HEK293 (cell line): ENCODE measurements around the gene PACSIN3.

Experiments
- CTCF ChIA-PET: fragments of 350-600 bp; formaldehyde crosslinking; extraction: SDS; loops from one replicate; lab custom pipeline; 2021; ENCODE audit warnings: antibody characterized with exemption; lab: Yijun Ruan, JAX
- POLR2A ChIA-PET: fragments of 300-600 bp; formaldehyde crosslinking; extraction: SDS; loops from one replicate; lab custom pipeline; 2020; ENCODE audit warnings: antibody characterized with exemption, inconsistent platforms; lab: Yijun Ruan, JAX
- H3K27ac ChIP-seq: fragments of 200-500 bp; sonication (Bioruptor generic); 2 replicates; pipeline ENCODE4 v1.5.1; 2014; ENCODE audit warnings: low read depth, low read length, control low read depth, inconsistent platforms; ENCODE audit errors: extremely low read depth
- H3K36me3 ChIP-seq, 2 experiments: fragments of 200-500 bp in 1 of 2; sonication (Bioruptor generic) in 1 of 2; 1 replicate in 1 of 2; 2 replicates in 1 of 2; pipeline ENCODE4 v1.5.1; 2014 to 2017; ENCODE audit warnings: inconsistent platforms in 2 of 2, low read length in 2 of 2; ENCODE audit not compliant: control insufficient read depth in 2 of 2, insufficient read depth in 1 of 2
- H3K4me1 ChIP-seq: fragments of 200-500 bp; sonication (Bioruptor generic); 2 replicates; pipeline ENCODE4 v1.5.1; 2014; ENCODE audit warnings: mild to moderate bottlenecking, low read length, inconsistent platforms; ENCODE audit not compliant: control insufficient read depth, insufficient read depth
- H3K4me3 ChIP-seq: 2 replicates; pipeline ENCODE4 v1.5.1; 2011; ENCODE audit warnings: low read depth, mild to moderate bottlenecking, control low read depth, low read length, moderate library complexity
- H3K9me3 ChIP-seq: fragments of 200-500 bp; sonication (Bioruptor generic); 2 replicates; pipeline ENCODE4 v1.5.1; 2014; ENCODE audit warnings: low read depth, low read length, inconsistent platforms; ENCODE audit not compliant: control insufficient read depth, insufficient read depth
- GLIS1 ChIP-seq: fragments of 450-650 bp; formaldehyde crosslinking; IDR thresholded peaks from 2 replicates; pipeline ENCODE4 v1.5.1; 2016; ENCODE audit warnings: missing biosample characterization, missing genetic modification characterization
- OVOL3 ChIP-seq: fragments of 450-650 bp; formaldehyde crosslinking; IDR thresholded peaks from 2 replicates; pipeline ENCODE4 v1.5.1; 2016; ENCODE audit warnings: missing biosample characterization, missing genetic modification characterization
- TCF7L2 ChIP-seq: IDR thresholded peaks from 2 replicates; pipeline ENCODE4 v1.6.1; 2011; ENCODE audit warnings: low read depth, mild to moderate bottlenecking, inconsistent platforms, low read length, moderate library complexity, borderline replicate concordance
- ZBTB44 ChIP-seq: fragments of 450-650 bp; IDR thresholded peaks from 2 replicates; pipeline ENCODE4 v1.5.1; 2018; ENCODE audit warnings: missing biosample characterization, mild to moderate bottlenecking, missing genetic modification characterization
- ZEB2 ChIP-seq: fragments of 450-650 bp; formaldehyde crosslinking; IDR thresholded peaks from 2 replicates; pipeline ENCODE4 v1.5.1; 2016; ENCODE audit warnings: missing biosample characterization, missing genetic modification characterization
- ZNF148 ChIP-seq: fragments of 450-650 bp; formaldehyde crosslinking; IDR thresholded peaks from 2 replicates; pipeline ENCODE4 v1.5.0; 2017; ENCODE audit warnings: missing biosample characterization, missing genetic modification characterization, borderline replicate concordance
- ZNF157 ChIP-seq: fragments of 450-650 bp; formaldehyde crosslinking; IDR thresholded peaks from 2 replicates; pipeline ENCODE4 v1.5.1; 2016; ENCODE audit warnings: missing biosample characterization, missing genetic modification characterization
- ZNF214 ChIP-seq: fragments of 450-650 bp; formaldehyde crosslinking; IDR thresholded peaks from 2 replicates; pipeline ENCODE4 v1.5.1; 2017; ENCODE audit warnings: missing biosample characterization, mild to moderate bottlenecking, missing genetic modification characterization, borderline replicate concordance
- ZNF341 ChIP-seq: fragments of 450-650 bp; formaldehyde crosslinking; IDR thresholded peaks from 2 replicates; pipeline ENCODE4; 2016; ENCODE audit warnings: low read depth, missing biosample characterization, missing genetic modification characterization
- ZNF433 ChIP-seq: fragments of 450-650 bp; formaldehyde crosslinking; IDR thresholded peaks from 2 replicates; pipeline ENCODE4 v1.5.1; 2016; ENCODE audit warnings: missing biosample characterization, missing genetic modification characterization, low read depth
- ZNF585B ChIP-seq: fragments of 450-650 bp; formaldehyde crosslinking; IDR thresholded peaks from 2 replicates; pipeline ENCODE4 v1.5.1; 2016; ENCODE audit warnings: missing biosample characterization, missing genetic modification characterization
- ZNF639 ChIP-seq: fragments of 450-650 bp; formaldehyde crosslinking; IDR thresholded peaks from 2 replicates; pipeline ENCODE4 v1.5.1; 2016; ENCODE audit warnings: missing biosample characterization, missing genetic modification characterization
- ZNF660 ChIP-seq: fragments of 450-650 bp; IDR thresholded peaks from 2 replicates; pipeline ENCODE4 v1.5.1; 2018; ENCODE audit warnings: missing biosample characterization, mild to moderate bottlenecking, missing genetic modification characterization
- ZNF701 ChIP-seq: fragments of 450-650 bp; formaldehyde crosslinking; IDR thresholded peaks from 2 replicates; pipeline ENCODE4 v1.5.1; 2016; ENCODE audit warnings: missing biosample characterization, missing genetic modification characterization
- ZNF707 ChIP-seq: fragments of 450-650 bp; formaldehyde crosslinking; IDR thresholded peaks from 2 replicates; pipeline ENCODE4 v1.5.1; 2016; ENCODE audit warnings: missing biosample characterization, missing genetic modification characterization

The PACSIN3 gene

GRCh38 chr11:47139878-47140277 lies 46.4 kb downstream of the PACSIN3 start:
- CTCF ChIA-PET, result interaction anchor here (0.6 to 1.0 kb wide), 4 partner anchors 14 to 425 kb away, joined by 3 to 12 read pairs (median 4); no protein-coding TSS in a partner anchor
- Histone ChIP-seq H3K4me1 (no peaks in the 10 kb centered on the region), H3K27ac (no peak overlapping the region), H3K4me3 (no peak overlapping the region), H3K9me3 (no peaks in the 10 kb centered on the region), H3K36me3 (peaks cover 0 to 22% of the 10 kb centered on the region in 2 experiments; a peak in 2 of 3 replicates)
- POLR2A ChIA-PET, result no interaction called here
- TF ChIP-seq ZNF157 (no peak), ZNF585B (tag by site-specific recombination) (no peak), ZNF701 (tag by site-specific recombination) (no peak), ZNF707 (tag by site-specific recombination) (no peak), ZEB2 (tag by site-specific recombination) (no peak), ZNF639 (no peak), OVOL3 (tag by site-specific recombination) (no peak)

- TF ChIP-seq TCF7L2 (no peak), ZBTB44 (tag by site-specific recombination) (no peak), GLIS1 (no peak), ZNF341 (tag by site-specific recombination) (no peak), ZNF660 (tag by site-specific recombination) (no peak)
- ChIA-PET POLR2A (no interaction called here), CTCF (interaction anchor here (1.9 kb wide), 1 partner anchor 15 kb away, joined by 5 read pairs; no protein-coding TSS in a partner anchor)
- Histone ChIP-seq H3K9me3 (no peaks in the 10 kb centered on the region), H3K36me3 (peaks cover 0 to 22% of the 10 kb centered on the region in 2 experiments; a peak in 2 of 3 replicates), H3K4me3 (no peak overlapping the region), H3K27ac (no peak overlapping the region), H3K4me1 (no peaks in the 10 kb centered on the region)
Observed at GRCh38 chr11:47137476-47137875, 48.8 kb downstream of the PACSIN3 start.

- Histone ChIP-seq H3K9me3 (no peaks in the 10 kb centered on the region), H3K4me3 (no peak overlapping the region), H3K36me3 (peaks cover 0 to 22% of the 10 kb centered on the region in 2 experiments; a peak in 2 of 3 replicates), H3K27ac (no peak overlapping the region), H3K4me1 (no peaks in the 10 kb centered on the region)
- ChIA-PET CTCF (interaction anchor here (1.9 kb wide), 1 partner anchor 16 kb away, joined by 5 read pairs; no protein-coding TSS in a partner anchor), POLR2A (no interaction called here)
- TF ChIP-seq ZNF148 (no peak), ZNF157 (no peak), ZNF214 (tag by site-specific recombination) (no peak), ZNF433 (no peak)
Observed at GRCh38 chr11:47136921-47137320, 49.3 kb downstream of the PACSIN3 start.
